DMS79 (cell line): ENCODE data around the gene GSE1.

ENCODE experiments used
- DNase-seq: peaks from one replicate; lab custom pipeline; 2025; lab: John Stamatoyannopoulos, UW

Gene GSE1

DNA sequence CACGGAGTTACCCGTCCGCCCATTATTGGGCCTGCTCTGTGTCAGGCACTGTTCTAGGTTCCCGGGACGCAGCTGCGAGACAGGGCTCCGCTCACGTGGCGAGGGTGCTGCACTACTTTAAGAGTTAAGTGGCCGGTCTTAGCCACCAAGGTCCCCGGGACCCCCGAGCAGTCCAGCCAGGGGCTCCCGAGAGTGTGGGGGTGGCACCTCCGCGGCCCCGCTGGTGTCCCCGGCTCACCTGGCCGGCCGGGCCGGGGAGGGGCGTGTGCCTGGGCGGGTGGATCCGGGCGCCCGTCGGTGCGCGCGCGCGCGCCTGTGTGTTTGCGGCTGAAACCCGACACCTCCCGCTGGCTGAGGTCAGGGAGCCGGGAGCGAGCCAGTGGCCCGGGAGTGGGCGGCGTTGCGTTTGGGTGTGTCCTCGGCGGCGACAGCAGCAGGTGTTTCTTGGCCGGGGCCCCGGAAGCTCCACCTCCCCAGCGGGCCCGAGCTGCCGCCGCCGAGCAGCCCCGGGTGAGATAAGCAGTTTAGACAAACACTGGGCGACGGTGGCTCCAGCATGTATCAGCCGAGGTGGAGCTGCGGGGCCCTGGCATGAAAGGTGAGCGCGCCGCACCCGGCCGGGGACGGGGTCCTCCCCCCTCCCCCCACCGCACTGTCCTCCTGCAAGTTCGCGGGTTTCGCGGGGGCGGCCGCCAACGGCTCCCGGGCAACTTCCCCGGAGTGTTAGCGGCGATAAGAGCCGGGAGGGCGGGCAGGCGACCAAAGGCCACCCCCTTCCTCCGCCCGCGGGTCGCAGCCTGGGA is at the start of gene GSE1:
Gene GSE1, plus strand, starts transcription at position 522 of the 803 bp plus-strand sequence. Its CDS starts 70 bp downstream, at position 592.
- peak; percentile 75 for DNase-seq

DNA sequence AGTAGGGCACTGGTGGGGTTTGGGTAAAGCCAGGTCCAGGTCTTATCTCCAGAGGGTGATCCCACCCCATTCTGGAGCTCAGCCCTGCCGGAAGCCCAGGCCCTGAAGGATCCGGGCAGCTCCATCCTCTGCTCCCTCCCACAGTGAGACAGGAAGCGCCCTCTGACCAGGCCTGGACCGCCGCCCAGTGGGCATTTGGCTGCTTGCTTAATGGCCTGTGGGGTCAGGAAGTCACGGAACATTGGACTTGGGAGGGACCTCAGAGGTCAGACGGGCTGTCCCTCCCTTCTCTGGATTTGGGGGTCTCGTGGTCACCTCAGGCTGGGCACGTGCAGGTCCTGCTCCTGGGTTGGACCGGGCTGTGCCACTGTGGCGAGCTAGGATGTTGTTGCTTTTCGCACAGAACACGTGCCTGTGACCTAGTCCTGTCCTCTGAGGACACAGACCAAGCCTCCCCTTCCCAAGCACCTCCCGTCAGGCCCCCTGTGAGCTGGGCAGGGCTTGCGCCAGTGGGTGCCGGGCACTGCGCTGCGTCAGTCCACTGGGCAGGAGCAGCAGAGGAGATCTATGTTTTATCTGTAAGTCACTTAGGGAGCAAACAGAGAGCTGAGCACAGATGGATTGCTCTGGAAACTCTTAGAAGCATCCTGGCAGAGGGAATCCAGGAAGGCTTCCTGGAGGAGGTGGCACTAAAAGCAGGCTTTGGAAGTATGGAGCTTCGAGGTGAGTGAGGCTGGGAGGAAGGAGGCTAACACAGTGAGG is 49.4 kb upstream of the GSE1 start:
- DNase-seq: no peak

GRCh38 chr16:85564277-85565051 is 48.7 kb upstream of the GSE1 start:
- no peak for DNase-seq

DNA sequence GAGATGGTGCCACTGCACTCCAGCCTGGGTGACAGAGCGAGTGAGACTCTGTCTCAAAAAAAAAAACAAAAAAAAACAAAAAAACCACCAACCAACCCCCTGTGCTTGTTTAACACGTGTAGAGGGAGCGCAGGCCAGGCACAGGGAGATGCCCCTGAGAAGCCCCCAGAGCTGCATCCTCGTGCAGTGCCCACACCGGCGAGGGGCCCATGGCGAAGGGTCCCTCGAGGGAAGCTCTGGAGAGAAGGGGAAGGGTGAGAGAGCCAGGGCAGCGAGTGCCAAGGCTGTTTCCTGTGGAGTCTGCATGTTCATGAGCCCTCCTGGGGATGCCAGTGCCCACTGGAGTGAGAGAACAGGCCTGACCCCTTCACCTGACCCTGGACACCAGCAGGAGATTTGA is 47.8 kb upstream of the GSE1 start:
- no peak for DNase-seq

DNA sequence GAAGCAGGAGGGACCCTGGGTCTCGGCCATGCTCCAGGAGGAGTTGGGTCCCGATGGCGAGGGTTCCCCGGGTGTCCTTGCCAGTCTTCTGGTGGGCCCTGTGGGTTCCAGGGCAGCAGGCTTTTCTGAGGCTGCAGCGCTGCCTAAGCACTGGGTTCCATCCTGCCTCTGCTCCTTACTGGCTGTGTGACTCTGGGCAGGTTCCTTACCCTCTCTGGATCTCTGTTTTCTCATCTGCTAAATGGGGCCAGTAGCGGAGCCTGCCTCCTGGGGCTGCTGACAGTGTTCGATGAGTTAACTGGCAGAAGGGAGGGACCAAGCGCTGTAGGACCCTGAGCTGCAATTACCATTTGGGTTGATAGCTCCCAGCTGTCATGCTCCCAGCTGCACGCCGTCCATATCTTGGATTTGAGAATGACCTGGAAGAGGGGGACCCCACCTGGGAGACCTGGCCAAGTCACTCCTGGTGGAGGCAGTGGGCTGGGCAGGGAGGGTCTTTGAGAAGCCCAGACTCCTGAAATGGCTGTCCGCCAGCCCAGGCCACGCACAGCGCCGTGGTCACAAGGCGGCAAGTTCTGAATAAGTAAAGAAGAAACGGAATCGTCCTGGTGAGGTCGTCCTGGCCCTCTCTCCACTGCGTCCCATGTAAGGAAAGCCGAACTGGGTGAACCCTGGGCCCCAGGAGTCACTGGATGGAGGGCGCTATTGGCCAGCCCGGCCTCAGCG is 47.2 kb upstream of the GSE1 start:
- no peak for DNase-seq

DNA sequence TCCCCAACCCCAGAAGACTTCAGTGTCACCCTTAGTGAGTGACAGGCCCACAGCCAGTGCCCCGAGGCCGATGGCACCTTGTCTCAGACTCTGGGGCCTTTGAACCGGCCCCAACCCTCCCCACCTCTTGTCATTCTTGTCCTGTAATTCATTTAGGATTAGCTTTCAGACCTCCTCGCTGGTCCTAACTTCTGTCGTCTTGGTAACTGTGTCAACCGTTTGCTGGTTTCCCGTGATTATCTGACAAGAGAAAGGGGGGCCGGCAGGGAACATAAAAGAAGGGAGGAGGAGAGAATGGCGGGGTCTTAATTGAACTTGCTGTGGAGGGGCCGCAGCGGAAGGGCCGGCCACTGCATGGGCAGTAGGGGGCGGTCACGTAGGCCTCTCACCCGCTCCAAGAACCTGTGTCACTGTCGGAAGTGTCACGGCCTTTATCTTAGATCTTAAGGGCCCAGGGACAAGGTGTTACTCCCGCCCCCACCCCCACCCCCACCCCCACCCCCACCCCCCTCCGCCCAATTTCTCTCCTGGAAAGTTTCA is 46.5 kb upstream of the GSE1 start:
- no peak for DNase-seq

DNA sequence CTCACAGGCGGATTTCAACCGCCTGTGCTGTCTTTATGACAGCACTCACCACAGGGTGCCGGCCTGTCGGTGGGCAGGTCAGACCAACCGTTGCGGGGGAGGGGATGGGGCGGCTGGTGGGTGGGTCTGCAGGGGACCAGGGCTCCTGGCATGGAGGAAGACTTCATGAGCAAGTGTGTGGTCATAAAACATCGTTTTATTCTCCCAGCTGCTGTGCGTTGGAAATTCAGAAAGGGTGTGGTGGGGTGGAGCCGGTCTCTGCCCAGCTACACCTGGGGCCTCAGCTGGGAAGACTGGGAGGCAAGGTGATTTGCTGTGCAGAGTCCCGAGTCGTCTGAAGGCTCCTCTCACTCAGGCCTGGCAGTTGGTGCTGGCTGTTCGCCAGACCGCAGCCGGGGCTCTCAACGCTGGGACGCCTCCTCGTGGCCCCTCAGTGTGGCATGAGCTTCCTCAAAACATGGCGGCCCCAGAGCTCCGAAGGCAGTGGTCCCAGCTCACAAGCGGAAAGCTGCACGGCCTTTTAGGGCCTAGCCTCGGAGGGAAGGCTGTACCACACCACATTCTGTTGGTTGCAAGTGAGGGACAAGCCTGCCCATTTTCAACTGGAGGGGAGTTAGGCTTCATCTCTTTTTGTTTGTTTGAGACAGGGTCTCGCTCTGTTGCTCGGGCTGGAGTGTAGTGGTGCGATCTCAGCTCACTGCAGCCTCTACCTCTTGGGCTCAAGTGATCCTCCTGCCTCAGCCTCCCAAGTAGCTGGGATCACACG is 45.8 kb upstream of the GSE1 start:
- DNase-seq: no peak

DNA sequence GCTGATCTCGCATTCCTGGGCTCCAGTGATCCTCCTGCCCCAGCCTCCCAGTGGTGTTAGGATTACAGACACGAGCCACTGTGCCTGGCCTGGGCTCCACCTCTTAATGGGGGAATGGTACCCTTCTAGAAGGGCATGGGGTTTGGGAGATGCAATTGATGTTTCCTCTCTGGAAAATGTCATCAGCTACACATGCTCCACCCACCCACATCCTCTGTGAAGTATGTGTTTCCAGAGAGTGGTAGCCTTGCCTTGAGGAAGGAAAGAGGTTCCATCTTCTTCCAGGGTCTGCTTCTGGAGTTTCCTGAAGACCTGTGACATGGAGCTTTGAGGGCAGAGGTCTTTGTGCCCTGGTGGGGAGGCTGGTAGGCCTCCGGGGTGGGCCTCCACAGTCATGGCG is 45.2 kb upstream of the GSE1 start:
- DNase-seq: no peak

DNA sequence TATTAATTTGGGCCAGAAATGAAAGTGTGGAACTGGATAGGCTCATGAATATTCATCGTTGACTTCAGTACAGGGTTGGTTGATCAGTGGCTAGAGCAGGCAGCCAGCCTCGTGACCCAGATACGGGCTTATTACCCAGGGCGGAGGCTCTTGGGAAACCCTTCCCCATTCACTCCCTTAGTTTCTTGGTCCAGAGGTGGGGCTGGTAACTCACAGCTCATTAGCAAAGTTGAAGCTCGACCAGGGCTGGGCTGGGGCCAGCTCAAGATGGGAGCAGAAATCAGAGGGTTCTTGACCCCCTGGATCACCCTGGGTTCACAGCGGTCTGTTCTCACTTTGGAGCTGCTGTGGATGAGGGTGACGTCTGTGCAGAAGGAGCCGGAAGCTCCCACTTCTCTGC is 44.6 kb upstream of the GSE1 start:
- DNase-seq: no peak

GRCh38 chr16:85569039-85569614 is 44.0 kb upstream of the GSE1 start:
- DNase-seq: no peak

- peak; percentile 59 for DNase-seq
Observed at GRCh38 chr16:85569615-85570212, 43.4 kb upstream of the GSE1 start.

DNA sequence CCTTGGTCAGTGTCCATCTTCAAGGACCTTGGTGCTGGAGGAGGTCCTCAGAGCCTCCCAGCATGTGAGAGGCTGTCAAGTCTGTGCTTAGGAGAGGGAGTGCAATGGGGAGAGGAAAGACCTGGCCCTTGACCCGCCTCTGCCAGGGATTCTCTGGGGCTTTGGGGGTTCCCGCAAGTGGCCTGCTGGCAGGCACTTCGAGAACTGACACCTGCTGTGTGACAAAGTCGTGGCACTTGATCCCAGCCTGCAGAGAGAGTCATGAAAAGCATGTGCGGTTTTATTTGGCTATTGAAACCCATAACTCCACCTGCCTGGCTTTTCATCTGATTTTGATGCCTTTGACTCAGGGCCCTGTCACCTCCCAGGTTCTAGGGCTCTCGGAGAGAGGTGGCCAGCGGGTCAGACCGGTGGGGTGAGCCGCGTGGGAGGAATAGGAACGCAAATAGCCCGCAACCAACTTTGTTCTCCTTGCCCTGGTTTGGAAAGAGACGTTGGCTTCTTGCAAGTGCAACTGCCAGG is 42.8 kb upstream of the GSE1 start:
- DNase-seq: no peak

GRCh38 chr16:85570735-85571562 is 42.2 kb upstream of the GSE1 start:
- DNase-seq: no peak

DNA sequence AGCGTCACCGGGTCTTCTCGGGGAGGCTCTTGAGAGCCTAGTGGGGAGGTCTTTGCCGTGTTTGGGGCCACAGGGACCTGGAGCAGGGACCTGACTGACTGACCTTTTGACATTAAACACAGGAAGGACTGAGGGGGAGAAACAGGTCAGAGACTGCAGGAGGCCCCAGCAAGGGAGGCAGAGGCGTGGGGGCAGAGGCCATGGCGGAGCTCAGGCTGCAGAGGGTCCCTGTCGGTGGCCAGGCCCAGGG is 41.6 kb upstream of the GSE1 start:
- no peak for DNase-seq

- DNase-seq: no peak
Observed at GRCh38 chr16:85571813-85572619, 41.1 kb upstream of the GSE1 start.

DNA sequence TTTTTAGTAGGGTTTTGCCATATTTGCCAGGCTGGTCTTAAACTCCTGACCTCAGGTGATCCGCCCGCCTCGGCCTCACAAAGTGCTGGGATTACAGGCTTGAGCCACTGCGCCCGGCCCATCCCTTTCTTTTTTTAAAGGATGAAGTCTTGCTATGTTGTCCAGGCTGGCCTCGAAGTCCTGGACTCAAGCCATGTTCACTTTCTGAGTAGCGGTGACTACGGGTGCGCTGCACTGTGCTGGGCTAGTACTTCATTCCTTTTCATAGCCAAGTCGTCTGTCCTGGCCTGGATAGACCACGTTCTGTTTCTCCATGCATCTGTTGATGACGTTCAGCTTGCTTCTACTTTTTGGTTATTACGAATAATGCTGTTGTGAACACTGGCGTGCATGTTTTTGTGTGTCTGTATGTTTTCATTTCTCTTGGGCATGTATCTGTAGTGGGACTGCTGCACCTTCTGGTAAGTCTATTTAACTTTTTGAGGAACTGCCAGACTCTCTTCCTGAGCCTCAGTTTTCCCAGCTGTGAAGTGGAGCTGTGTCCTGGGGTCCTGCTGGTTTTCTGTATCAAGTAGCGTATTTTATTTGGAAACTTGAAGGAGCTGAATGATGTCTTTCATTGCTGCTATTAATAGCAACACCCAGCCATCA is 40.0 kb upstream of the GSE1 start:
- DNase-seq: no peak

- no peak for DNase-seq
Observed at GRCh38 chr16:85573696-85574641, 39.2 kb upstream of the GSE1 start.
